ENCODE results near the gene PSMA8. TPM values are rescaled to one million over a fixed set of nuclear protein-coding genes. Genes with fewer than 3 reads are reported as not detected.

PSMA8 gene
- not detected for total RNA-seq
- polyA plus RNA-seq (ENCODE audit: insufficient read depth, low read depth, low replicate concordance): not detected
- long read RNA-seq, donor 1: 0 reads
- long read RNA-seq, donor 2: 0 reads
- long read RNA-seq, donor 3: 0 reads
- long read RNA-seq, donor 4: 0 reads
- long read RNA-seq, donor 5: 0 reads
- long read RNA-seq, donor 6, partial matches to known transcripts: 5 of 5 reads
- long read RNA-seq, donor 6, other reads (novel, unspliced or antisense): 0 of 5 reads
- long read RNA-seq, donor 7: 0 reads
- long read RNA-seq, donor 8: 0 reads
- long read RNA-seq, donor 9: 0 reads
- long read RNA-seq, donor 10: 0 reads

DNA sequence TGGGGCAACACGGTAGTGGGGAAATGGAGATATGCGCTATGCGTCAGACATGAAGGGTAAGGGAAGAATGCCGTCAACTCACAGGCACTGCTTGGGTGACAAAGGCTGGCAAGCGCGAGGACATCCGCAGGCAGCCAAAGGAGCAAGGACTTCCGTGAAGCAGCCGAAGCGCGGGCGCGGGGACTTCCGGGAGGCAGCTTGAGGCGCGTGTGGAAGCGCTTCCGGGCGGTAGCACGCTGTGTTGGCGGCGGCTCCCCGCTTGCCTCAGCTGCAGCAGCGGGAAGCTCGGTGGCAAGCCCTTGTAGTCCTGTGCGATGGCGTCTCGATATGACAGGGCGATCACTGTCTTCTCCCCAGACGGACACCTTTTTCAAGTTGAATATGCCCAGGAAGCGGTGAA, at the start of gene PSMA8:
PSMA8 (plus strand) TSS at position 218 of the 400 bp plus-strand sequence; CDS start at position 315, 97 bp downstream.
- Histone ChIP-seq H3K27me3 (ENCODE audit: control insufficient read depth, insufficient read depth, low read length) (no peaks in the 10 kb centered on the region), H3K4me3 (ENCODE audit: low read length in 3 of 3) (no peak within 1 kb of the TSS), H3K9ac (ENCODE audit: low read length in 3 of 3) (no peak within 1 kb of the TSS), H3K4me1 (ENCODE audit: control insufficient read depth in 2 of 3, insufficient read depth in 2 of 3, low read depth in 1 of 3, low read length in 3 of 3) (no peaks in the 10 kb centered on the region), H3K27ac (ENCODE audit: low read depth in 2 of 2, low read length in 2 of 2) (no peak within 1 kb of the TSS), H3K36me3 (ENCODE audit: control insufficient read depth in 2 of 3, insufficient read depth in 3 of 3, low read length in 3 of 3) (no peaks in the 10 kb centered on the region), H3K9me3 (ENCODE audit: control insufficient read depth in 2 of 3, insufficient read depth in 1 of 3, low read length in 3 of 3) (no peaks in the 10 kb centered on the region)
- intact Hi-C loops (cut with DNase I): no loop called here
- DNase-seq (peak in 1 of 5 donors; percentile 72), FAIRE-seq (no peak)
- TF ChIP-seq, protein P1, sequence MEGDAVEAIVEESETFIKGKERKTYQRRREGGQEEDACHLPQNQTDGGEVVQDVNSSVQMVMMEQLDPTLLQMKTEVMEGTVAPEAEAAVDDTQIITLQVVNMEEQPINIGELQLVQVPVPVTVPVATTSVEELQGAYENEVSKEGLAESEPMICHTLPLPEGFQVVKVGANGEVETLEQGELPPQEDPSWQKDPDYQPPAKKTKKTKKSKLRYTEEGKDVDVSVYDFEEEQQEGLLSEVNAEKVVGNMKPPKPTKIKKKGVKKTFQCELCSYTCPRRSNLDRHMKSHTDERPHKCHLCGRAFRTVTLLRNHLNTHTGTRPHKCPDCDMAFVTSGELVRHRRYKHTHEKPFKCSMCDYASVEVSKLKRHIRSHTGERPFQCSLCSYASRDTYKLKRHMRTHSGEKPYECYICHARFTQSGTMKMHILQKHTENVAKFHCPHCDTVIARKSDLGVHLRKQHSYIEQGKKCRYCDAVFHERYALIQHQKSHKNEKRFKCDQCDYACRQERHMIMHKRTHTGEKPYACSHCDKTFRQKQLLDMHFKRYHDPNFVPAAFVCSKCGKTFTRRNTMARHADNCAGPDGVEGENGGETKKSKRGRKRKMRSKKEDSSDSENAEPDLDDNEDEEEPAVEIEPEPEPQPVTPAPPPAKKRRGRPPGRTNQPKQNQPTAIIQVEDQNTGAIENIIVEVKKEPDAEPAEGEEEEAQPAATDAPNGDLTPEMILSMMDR (IDR thresholded peaks at IDR 0.05; ENCODE audit: borderline replicate concordance, extremely low read depth, insufficient read depth): no peak

DNA sequence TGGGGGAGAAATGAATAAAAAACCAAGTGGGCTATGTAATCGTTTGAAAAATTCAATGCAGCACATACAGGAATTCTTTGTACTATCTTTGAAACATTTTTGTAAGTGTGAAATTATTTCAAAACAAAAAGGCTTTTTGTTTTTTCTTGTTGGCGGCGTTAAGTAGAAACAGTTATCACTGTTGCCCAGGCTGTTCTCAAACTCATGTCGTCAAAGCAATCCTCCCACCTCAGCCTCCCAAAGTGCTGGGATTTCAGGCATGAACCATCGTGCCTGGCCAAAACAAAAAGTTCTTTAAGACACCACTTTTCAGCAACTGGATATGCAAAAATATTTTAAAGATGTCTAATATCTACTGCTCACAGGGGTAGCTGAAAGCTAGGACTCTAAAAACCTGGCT, 48.6 kb upstream of the PSMA8 start:
- Histone ChIP-seq H3K36me3 (ENCODE audit: control insufficient read depth in 2 of 3, insufficient read depth in 3 of 3, low read length in 3 of 3) (peaks cover 5 to 19% (median 5%) of the 10 kb centered on the region in 3 donors), H3K9me3 (ENCODE audit: control insufficient read depth in 2 of 3, insufficient read depth in 1 of 3, low read length in 3 of 3) (no peaks in the 10 kb centered on the region), H3K4me3 (ENCODE audit: low read length in 3 of 3) (no peak overlapping the region), H3K9ac (ENCODE audit: low read length in 3 of 3) (no peak overlapping the region), H3K27ac (ENCODE audit: low read depth in 2 of 2, low read length in 2 of 2) (no peak overlapping the region), H3K27me3 (ENCODE audit: control insufficient read depth, insufficient read depth, low read length) (no peaks in the 10 kb centered on the region), H3K4me1 (ENCODE audit: control insufficient read depth in 2 of 3, insufficient read depth in 2 of 3, low read depth in 1 of 3, low read length in 3 of 3) (peaks cover 0 to 11% (median 0%) of the 10 kb centered on the region in 3 donors)
- intact Hi-C loops (cut with DNase I): no loop called here
- no peak for FAIRE-seq
- no peak for DNase-seq
- TF ChIP-seq, protein P1 (IDR thresholded peaks at IDR 0.05; ENCODE audit: borderline replicate concordance, extremely low read depth, insufficient read depth): no peak

DNA sequence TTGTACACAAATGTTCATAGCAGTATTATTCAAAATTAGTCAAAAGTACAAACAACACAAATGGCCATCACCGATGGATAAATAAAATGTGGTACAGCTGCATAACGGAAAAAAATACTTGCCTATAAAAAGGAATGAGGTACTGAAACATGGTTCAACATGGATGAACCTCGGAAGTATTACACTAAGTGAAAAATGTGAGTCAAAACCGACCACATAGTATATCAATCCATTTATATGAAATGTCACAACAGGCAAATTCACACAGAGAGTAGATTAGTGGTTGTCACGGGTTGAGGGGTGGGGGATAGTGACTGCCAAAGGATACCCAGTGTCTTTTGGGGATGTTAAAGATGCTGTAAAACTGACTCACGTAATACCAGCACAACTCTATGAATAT, 46.7 kb upstream of the PSMA8 start:
- Histone ChIP-seq H3K9me3 (ENCODE audit: control insufficient read depth in 2 of 3, insufficient read depth in 1 of 3, low read length in 3 of 3) (no peaks in the 10 kb centered on the region), H3K27ac (ENCODE audit: low read depth in 2 of 2, low read length in 2 of 2) (no peak overlapping the region), H3K36me3 (ENCODE audit: control insufficient read depth in 2 of 3, insufficient read depth in 3 of 3, low read length in 3 of 3) (peaks cover 5 to 19% (median 5%) of the 10 kb centered on the region in 3 donors), H3K4me3 (ENCODE audit: low read length in 3 of 3) (no peak overlapping the region), H3K9ac (ENCODE audit: low read length in 3 of 3) (no peak overlapping the region), H3K4me1 (ENCODE audit: control insufficient read depth in 2 of 3, insufficient read depth in 2 of 3, low read depth in 1 of 3, low read length in 3 of 3) (peaks cover 0 to 11% (median 0%) of the 10 kb centered on the region in 3 donors), H3K27me3 (ENCODE audit: control insufficient read depth, insufficient read depth, low read length) (no peaks in the 10 kb centered on the region)
- TF ChIP-seq, protein P1 (IDR thresholded peaks at IDR 0.05; ENCODE audit: borderline replicate concordance, extremely low read depth, insufficient read depth): no peak
- intact Hi-C loops (cut with DNase I): no loop called here
- no peak for FAIRE-seq
- DNase-seq: no peak
